Measurements from ENCODE around the gene MACF1. TPM values are rescaled to one million over a fixed set of nuclear protein-coding genes. Genes with fewer than 3 reads are reported as not detected.

MACF1 gene
- total and polyA plus RNA-seq, 2 donors (not counting 1 experiment from before 2014, with no cell fraction given), result 64.1 to 159 TPM

DNA sequence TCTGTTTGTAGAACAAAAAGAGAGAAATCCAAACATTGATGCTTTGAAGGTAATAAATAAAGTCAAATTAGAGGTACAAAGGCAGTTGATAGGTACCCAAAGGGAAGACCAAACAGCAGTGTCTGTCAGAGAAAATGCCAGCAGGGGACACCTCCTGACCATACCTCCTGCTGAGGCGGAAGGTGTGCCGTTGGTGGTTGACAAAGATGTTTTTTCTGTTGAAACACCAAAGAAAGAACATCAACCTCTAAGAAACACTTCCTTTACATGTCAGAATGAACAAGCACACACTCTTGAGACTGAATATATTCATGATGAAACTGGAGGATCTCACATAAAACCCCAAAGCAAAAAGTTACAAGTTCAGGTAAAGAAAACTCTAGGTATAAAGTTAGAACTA is 128.3 kb downstream of the MACF1 start:
- POLR2A ChIA-PET, result no interaction called here
- no peak overlapping the region for H3K27ac Mint-ChIP-seq
- TF ChIP-seq, protein P1, sequence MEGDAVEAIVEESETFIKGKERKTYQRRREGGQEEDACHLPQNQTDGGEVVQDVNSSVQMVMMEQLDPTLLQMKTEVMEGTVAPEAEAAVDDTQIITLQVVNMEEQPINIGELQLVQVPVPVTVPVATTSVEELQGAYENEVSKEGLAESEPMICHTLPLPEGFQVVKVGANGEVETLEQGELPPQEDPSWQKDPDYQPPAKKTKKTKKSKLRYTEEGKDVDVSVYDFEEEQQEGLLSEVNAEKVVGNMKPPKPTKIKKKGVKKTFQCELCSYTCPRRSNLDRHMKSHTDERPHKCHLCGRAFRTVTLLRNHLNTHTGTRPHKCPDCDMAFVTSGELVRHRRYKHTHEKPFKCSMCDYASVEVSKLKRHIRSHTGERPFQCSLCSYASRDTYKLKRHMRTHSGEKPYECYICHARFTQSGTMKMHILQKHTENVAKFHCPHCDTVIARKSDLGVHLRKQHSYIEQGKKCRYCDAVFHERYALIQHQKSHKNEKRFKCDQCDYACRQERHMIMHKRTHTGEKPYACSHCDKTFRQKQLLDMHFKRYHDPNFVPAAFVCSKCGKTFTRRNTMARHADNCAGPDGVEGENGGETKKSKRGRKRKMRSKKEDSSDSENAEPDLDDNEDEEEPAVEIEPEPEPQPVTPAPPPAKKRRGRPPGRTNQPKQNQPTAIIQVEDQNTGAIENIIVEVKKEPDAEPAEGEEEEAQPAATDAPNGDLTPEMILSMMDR (IDR thresholded peaks at IDR 0.05), result no peak
- TF ChIP-seq EZH2 (IDR thresholded peaks at IDR 0.05; ENCODE audit: borderline replicate concordance, insufficient read depth, low read depth, low read length, poor library complexity, severe bottlenecking), result no peak
- no peaks in the 10 kb centered on the region for H3K4me1 Mint-ChIP-seq
- ATAC-seq (ENCODE audit: low read depth), result no peak
- Histone ChIP-seq H3K36me3 (replicated peaks in 1 of 2; ENCODE audit: control extremely low read depth in 1 of 2, control insufficient read depth in 1 of 2, extremely low read depth in 1 of 2, insufficient read depth in 2 of 2, low read length in 1 of 2) (peaks cover 13 to 84% of the 10 kb centered on the region in 2 experiments), H3K4me3 (ENCODE audit: control extremely low read depth in 1 of 5, extremely low read depth in 1 of 5, insufficient read depth in 1 of 5, low read depth in 2 of 5, low read length in 4 of 5) (no peak overlapping the region), H3K9ac (ENCODE audit: low read length) (no peak overlapping the region), H3K79me2 (ENCODE audit: control insufficient read depth, insufficient read depth, low read length) (no peaks in the 10 kb centered on the region), H3K4me1 (ENCODE audit: control insufficient read depth in 2 of 2, insufficient read depth in 2 of 2, low read length in 2 of 2) (no peaks in the 10 kb centered on the region), H4K20me1 (ENCODE audit: control insufficient read depth, insufficient read depth, low read length, poor library complexity, severe bottlenecking) (no peaks in the 10 kb centered on the region), H3K27me3 (replicated peaks in 1 of 4; ENCODE audit: control extremely low read depth in 1 of 4, control insufficient read depth in 3 of 4, insufficient read depth in 4 of 4, low read length in 3 of 4) (no peaks in the 10 kb centered on the region), H3K9me3 (ENCODE audit: control extremely low read depth in 1 of 3, control insufficient read depth in 2 of 3, insufficient read depth in 1 of 3, low read length in 2 of 3) (no peaks in the 10 kb centered on the region), H3K27ac (ENCODE audit: low read length in 2 of 2) (no peak overlapping the region), H2AFZ (ENCODE audit: insufficient read depth, low read depth, low read length, poor library complexity, severe bottlenecking) (no peak overlapping the region), H3K4me2 (replicated peaks; ENCODE audit: low read depth, low read length, poor library complexity, severe bottlenecking) (no peak overlapping the region)
- CTCF ChIA-PET, result no interaction called here
- no peaks in the 10 kb centered on the region for H3K9me3 Mint-ChIP-seq (ENCODE audit: insufficient read depth)
- intact Hi-C loops (cut with micrococcal nuclease), result no loop called here
- DNase-seq, result no peak
- no CpG with 5 or more reads among the region's 2 CpGs for WGBS (ENCODE audit: insufficient coverage)
- H3K27me3 Mint-ChIP-seq, result no peaks in the 10 kb centered on the region
- H3K4me3 Mint-ChIP-seq, result no peak overlapping the region

DNA sequence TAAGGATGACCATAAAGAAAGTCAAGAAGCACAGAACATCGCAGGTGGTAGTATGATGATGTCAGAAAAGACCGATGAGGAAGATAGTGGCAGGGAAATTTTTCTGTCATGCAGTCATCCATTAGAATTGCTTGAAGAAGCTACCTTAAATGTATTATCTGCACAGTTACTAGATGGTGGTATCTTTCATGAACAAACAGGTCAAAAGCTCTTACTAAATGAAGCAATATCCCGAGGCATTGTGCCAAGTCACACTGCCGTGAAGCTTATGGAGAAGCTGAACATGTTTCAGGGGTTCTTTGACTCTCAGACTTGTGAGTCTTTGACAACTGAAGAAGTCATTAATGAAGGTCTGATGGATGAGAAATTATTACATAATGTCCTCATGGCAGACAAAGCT is 128.8 kb downstream of the MACF1 start:
- no peaks in the 10 kb centered on the region for H3K4me1 Mint-ChIP-seq
- intact Hi-C loops (cut with micrococcal nuclease), result no loop called here
- no peak overlapping the region for H3K4me3 Mint-ChIP-seq
- Histone ChIP-seq H3K27ac (ENCODE audit: low read length in 2 of 2) (no peak overlapping the region), H3K9me3 (ENCODE audit: control extremely low read depth in 1 of 3, control insufficient read depth in 2 of 3, insufficient read depth in 1 of 3, low read length in 2 of 3) (no peaks in the 10 kb centered on the region), H3K9ac (ENCODE audit: low read length) (no peak overlapping the region), H3K4me1 (ENCODE audit: control insufficient read depth in 2 of 2, insufficient read depth in 2 of 2, low read length in 2 of 2) (no peaks in the 10 kb centered on the region), H3K4me3 (ENCODE audit: control extremely low read depth in 1 of 5, extremely low read depth in 1 of 5, insufficient read depth in 1 of 5, low read depth in 2 of 5, low read length in 4 of 5) (no peak overlapping the region), H3K27me3 (replicated peaks in 1 of 4; ENCODE audit: control extremely low read depth in 1 of 4, control insufficient read depth in 3 of 4, insufficient read depth in 4 of 4, low read length in 3 of 4) (no peaks in the 10 kb centered on the region), H3K4me2 (replicated peaks; ENCODE audit: low read depth, low read length, poor library complexity, severe bottlenecking) (no peak overlapping the region), H2AFZ (ENCODE audit: insufficient read depth, low read depth, low read length, poor library complexity, severe bottlenecking) (no peak overlapping the region), H3K36me3 (replicated peaks in 1 of 2; ENCODE audit: control extremely low read depth in 1 of 2, control insufficient read depth in 1 of 2, extremely low read depth in 1 of 2, insufficient read depth in 2 of 2, low read length in 1 of 2) (peaks cover 13 to 84% of the 10 kb centered on the region in 2 experiments), H4K20me1 (ENCODE audit: control insufficient read depth, insufficient read depth, low read length, poor library complexity, severe bottlenecking) (no peaks in the 10 kb centered on the region), H3K79me2 (ENCODE audit: control insufficient read depth, insufficient read depth, low read length) (no peaks in the 10 kb centered on the region)
- TF ChIP-seq, protein P1 (IDR thresholded peaks at IDR 0.05), result no peak
- TF ChIP-seq EZH2 (IDR thresholded peaks at IDR 0.05; ENCODE audit: borderline replicate concordance, insufficient read depth, low read depth, low read length, poor library complexity, severe bottlenecking), result no peak
- no peak for ATAC-seq (ENCODE audit: low read depth)
- H3K27me3 Mint-ChIP-seq, result no peaks in the 10 kb centered on the region
- no peaks in the 10 kb centered on the region for H3K9me3 Mint-ChIP-seq (ENCODE audit: insufficient read depth)
- no peak for DNase-seq
- ChIA-PET CTCF (no interaction called here), POLR2A (no interaction called here)
- WGBS (ENCODE audit: insufficient coverage), result 88% methylated on average over 2 of the region's 4 CpGs
- no peak overlapping the region for H3K27ac Mint-ChIP-seq
